MG63 (cell line): Measurements from ENCODE around the gene CLDN16. TPM values are rescaled to one million over a fixed set of nuclear protein-coding genes. Genes with fewer than 3 reads are reported as not detected.

ENCODE experiments used
- DNase-seq: peaks from one replicate; pipeline ENCODE4 v3.0.0-alpha.2; 2020
- H3K27me3 ChIP-seq: fragments of 250-450 bp; sonication (Bioruptor Pico); 2 replicates; pipeline ENCODE4 v1.5.1; 2020; ENCODE audit warnings: mild to moderate bottlenecking, moderate library complexity
- H3K36me3 ChIP-seq: fragments of 250-450 bp; sonication (Bioruptor Pico); 2 replicates; pipeline ENCODE4 v1.5.1; 2020; ENCODE audit warnings: mild to moderate bottlenecking, moderate library complexity
- H3K4me3 ChIP-seq: fragments of 250-450 bp; sonication (Bioruptor Pico); 2 replicates; pipeline ENCODE4 v1.5.1; 2020; ENCODE audit warnings: mild to moderate bottlenecking, moderate library complexity
- H3K9me3 ChIP-seq: fragments of 250-450 bp; sonication (Bioruptor Pico); 2 replicates; pipeline ENCODE4 v1.5.1; 2020; ENCODE audit warnings: mild to moderate bottlenecking, moderate library complexity
- total RNA-seq: library from RNA; depleted of rRNA; stranded (reverse); fragments of >200 nt; shearing (Covaris generic); gene quantifications from 2 replicates; pipeline ENCODE4 v1.2.3, GENCODE V29; 2014; ENCODE audit warnings: low replicate concordance

CLDN16 gene
- total RNA-seq, 1 experiment from 2014 or later = not detected

- Histone ChIP-seq H3K9me3 (no peaks in the 10 kb centered on the region), H3K4me3 (no peak overlapping the region), H3K27me3 (no peaks in the 10 kb centered on the region), H3K36me3 (no peaks in the 10 kb centered on the region)
- DNase-seq = peak; percentile 32
These were observed 26.3 kb downstream of the CLDN16 start for GRCh38 chr3:190414297-190414696.

GRCh38 chr3:190424108-190424477, 36.1 kb downstream of the CLDN16 start:
- Histone ChIP-seq H3K4me3 (no peak overlapping the region), H3K27me3 (no peaks in the 10 kb centered on the region), H3K36me3 (no peaks in the 10 kb centered on the region), H3K9me3 (no peaks in the 10 kb centered on the region)
- DNase-seq = no peak

- DNase-seq = peak; percentile 68
- Histone ChIP-seq H3K9me3 (no peaks in the 10 kb centered on the region), H3K4me3 (no peak overlapping the region)
These were observed 36.8 kb downstream of the CLDN16 start for GRCh38 chr3:190424478-190425439.

GRCh38 chr3:190425833-190426232, 37.9 kb downstream of the CLDN16 start:
- Histone ChIP-seq H3K36me3 (no peaks in the 10 kb centered on the region), H3K4me3 (no peak overlapping the region), H3K27me3 (no peaks in the 10 kb centered on the region), H3K9me3 (no peaks in the 10 kb centered on the region)
- no peak for DNase-seq

More at GRCh38 chr3:190424478-190425439, 36.8 kb downstream of the CLDN16 start:
- H3K36me3 ChIP-seq = no peaks in the 10 kb centered on the region
- no peaks in the 10 kb centered on the region for H3K27me3 ChIP-seq

- H3K9me3 ChIP-seq = no peaks in the 10 kb centered on the region
- DNase-seq = no peak
- no peaks in the 10 kb centered on the region for H3K36me3 ChIP-seq
- H3K4me3 ChIP-seq = no peak overlapping the region
- no peaks in the 10 kb centered on the region for H3K27me3 ChIP-seq
These were observed 39.0 kb downstream of the CLDN16 start for GRCh38 chr3:190426806-190427507.

GRCh38 chr3:190429681-190430080, 41.7 kb downstream of the CLDN16 start:
- H3K27me3 ChIP-seq = no peaks in the 10 kb centered on the region
- no peaks in the 10 kb centered on the region; the same call in 1 of the 2 replicates for H3K9me3 ChIP-seq
- no peak for DNase-seq
- H3K4me3 ChIP-seq = no peak overlapping the region
- H3K36me3 ChIP-seq = no peaks in the 10 kb centered on the region

- no peaks in the 10 kb centered on the region; the same call in 1 of the 2 replicates for H3K9me3 ChIP-seq
- H3K27me3 ChIP-seq = no peaks in the 10 kb centered on the region
These were observed 42.9 kb downstream of the CLDN16 start for GRCh38 chr3:190430906-190431305.

GRCh38 chr3:190432216-190432615, 44.3 kb downstream of the CLDN16 start:
- Histone ChIP-seq H3K4me3 (no peak overlapping the region), H3K36me3 (no peaks in the 10 kb centered on the region), H3K9me3 (no peaks in the 10 kb centered on the region; the same call in 1 of the 2 replicates), H3K27me3 (no peaks in the 10 kb centered on the region)
- no peak for DNase-seq

More at GRCh38 chr3:190430906-190431305, 42.9 kb downstream of the CLDN16 start:
- H3K4me3 ChIP-seq = no peak overlapping the region
- H3K36me3 ChIP-seq = no peaks in the 10 kb centered on the region
- no peak for DNase-seq

- no peaks in the 10 kb centered on the region for H3K36me3 ChIP-seq
- no peaks in the 10 kb centered on the region for H3K27me3 ChIP-seq
- H3K9me3 ChIP-seq = no peaks in the 10 kb centered on the region; the same call in 1 of the 2 replicates
- DNase-seq = no peak
- no peak overlapping the region for H3K4me3 ChIP-seq
These were observed 45.7 kb downstream of the CLDN16 start for GRCh38 chr3:190433626-190434025.

GRCh38 chr3:190435618-190436017, 47.7 kb downstream of the CLDN16 start:
- Histone ChIP-seq H3K36me3 (no peaks in the 10 kb centered on the region), H3K4me3 (no peak overlapping the region), H3K9me3 (no peaks in the 10 kb centered on the region; the same call in 1 of the 2 replicates), H3K27me3 (no peaks in the 10 kb centered on the region)
- no peak for DNase-seq

GRCh38 chr3:190436331-190436730, 48.4 kb downstream of the CLDN16 start:
- no peak for DNase-seq
- no peak overlapping the region for H3K4me3 ChIP-seq
- no peaks in the 10 kb centered on the region; the same call in 1 of the 2 replicates for H3K9me3 ChIP-seq
- H3K27me3 ChIP-seq = no peaks in the 10 kb centered on the region
- no peaks in the 10 kb centered on the region for H3K36me3 ChIP-seq

GRCh38 chr3:190442240-190442639, 54.3 kb downstream of the CLDN16 start:
- Histone ChIP-seq H3K4me3 (no peak overlapping the region), H3K36me3 (no peaks in the 10 kb centered on the region), H3K27me3 (no peaks in the 10 kb centered on the region), H3K9me3 (no peaks in the 10 kb centered on the region)
- DNase-seq = no peak

- Histone ChIP-seq H3K27me3 (no peaks in the 10 kb centered on the region), H3K36me3 (no peaks in the 10 kb centered on the region), H3K4me3 (no peak overlapping the region), H3K9me3 (no peaks in the 10 kb centered on the region)
- DNase-seq = no peak
These were observed 55.3 kb downstream of the CLDN16 start for GRCh38 chr3:190443257-190443656.

GRCh38 chr3:190444006-190444405, 56.0 kb downstream of the CLDN16 start:
- Histone ChIP-seq H3K27me3 (no peaks in the 10 kb centered on the region), H3K4me3 (no peak overlapping the region), H3K9me3 (no peaks in the 10 kb centered on the region), H3K36me3 (no peaks in the 10 kb centered on the region)
- no peak for DNase-seq

GRCh38 chr3:190444576-190445145, 56.7 kb downstream of the CLDN16 start:
- DNase-seq = no peak
- Histone ChIP-seq H3K27me3 (no peaks in the 10 kb centered on the region), H3K4me3 (no peak overlapping the region), H3K36me3 (no peaks in the 10 kb centered on the region), H3K9me3 (no peaks in the 10 kb centered on the region)

- no peak for DNase-seq
- no peaks in the 10 kb centered on the region for H3K9me3 ChIP-seq
- H3K27me3 ChIP-seq = no peaks in the 10 kb centered on the region
- no peak overlapping the region for H3K4me3 ChIP-seq
- H3K36me3 ChIP-seq = no peaks in the 10 kb centered on the region
These were observed 58.8 kb downstream of the CLDN16 start for GRCh38 chr3:190446573-190447279.
